HT1080 (cell line): ENCODE data around the gene PBX4. TPM values are rescaled to one million over a fixed set of nuclear protein-coding genes. Genes with fewer than 3 reads are reported as not detected.
"Not testable (repeated sequence)": the region's sequence is repeated elsewhere in the genome, so short reads cannot be mapped to it uniquely, and the experiment has no call there.

Experiments
- DNase-seq: peaks from one replicate; pipeline ENCODE4 v3.0.0-alpha.2; 2015; ENCODE audit warnings: low read depth
- total RNA-seq: library from RNA; depleted of rRNA; stranded (reverse); fragments of >200 nt; shearing (Covaris generic); gene quantifications from 2 replicates; pipeline ENCODE4 v1.2.3, GENCODE V29; 2014

Gene PBX4
- total RNA-seq, 1 experiment from 2014 or later = not detected

DNA sequence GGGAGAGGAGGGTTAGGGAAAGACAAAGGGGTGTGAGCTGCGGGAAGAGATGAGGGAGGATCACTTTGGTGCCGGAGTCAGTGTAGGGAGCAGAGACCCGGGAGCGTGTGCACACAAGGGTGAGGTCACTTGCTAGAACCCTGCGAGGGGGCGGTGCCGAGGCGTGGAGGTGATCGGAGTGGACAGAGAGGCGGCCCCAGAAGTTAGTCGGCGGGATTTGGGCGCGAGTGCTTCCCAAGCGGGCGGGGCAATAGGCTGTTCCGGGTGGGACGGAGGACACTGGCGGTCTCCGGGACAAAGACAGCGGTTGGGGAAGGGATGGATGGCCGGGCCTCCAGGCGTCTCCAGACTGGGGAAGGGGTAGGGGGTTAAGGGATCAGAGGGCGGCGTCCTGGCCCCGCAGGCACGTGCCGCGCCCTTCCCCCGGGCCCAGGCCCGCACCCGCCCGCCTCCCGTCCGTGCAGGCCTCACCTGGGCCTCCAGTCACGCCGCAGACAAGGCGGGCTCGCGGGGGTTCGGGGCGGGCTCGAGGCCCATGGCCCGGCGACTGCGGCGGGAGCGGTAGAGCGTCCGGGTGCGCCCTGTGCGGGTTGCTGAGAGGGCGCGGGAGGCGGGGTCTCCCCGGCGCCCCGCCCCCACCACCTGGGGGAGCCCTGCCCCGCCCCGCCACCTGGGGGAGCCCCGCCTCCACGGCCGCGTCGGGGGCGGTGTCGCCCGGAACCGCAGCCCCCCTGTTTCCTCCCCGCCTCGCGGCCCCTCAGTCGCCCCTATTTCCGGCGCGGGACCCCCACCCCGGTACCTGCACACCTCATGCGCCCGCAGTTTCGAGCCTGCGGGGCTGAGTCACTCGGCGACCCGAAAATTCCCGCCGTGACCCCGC is 9.4 kb upstream of the PBX4 start, which contains the start of gene LPAR2:
Gene LPAR2 (minus strand): TSS at position 600 of the 880 bp plus-strand sequence. CDS start 945 bp downstream, outside the sequence.
- DNase-seq = no peak

DNA sequence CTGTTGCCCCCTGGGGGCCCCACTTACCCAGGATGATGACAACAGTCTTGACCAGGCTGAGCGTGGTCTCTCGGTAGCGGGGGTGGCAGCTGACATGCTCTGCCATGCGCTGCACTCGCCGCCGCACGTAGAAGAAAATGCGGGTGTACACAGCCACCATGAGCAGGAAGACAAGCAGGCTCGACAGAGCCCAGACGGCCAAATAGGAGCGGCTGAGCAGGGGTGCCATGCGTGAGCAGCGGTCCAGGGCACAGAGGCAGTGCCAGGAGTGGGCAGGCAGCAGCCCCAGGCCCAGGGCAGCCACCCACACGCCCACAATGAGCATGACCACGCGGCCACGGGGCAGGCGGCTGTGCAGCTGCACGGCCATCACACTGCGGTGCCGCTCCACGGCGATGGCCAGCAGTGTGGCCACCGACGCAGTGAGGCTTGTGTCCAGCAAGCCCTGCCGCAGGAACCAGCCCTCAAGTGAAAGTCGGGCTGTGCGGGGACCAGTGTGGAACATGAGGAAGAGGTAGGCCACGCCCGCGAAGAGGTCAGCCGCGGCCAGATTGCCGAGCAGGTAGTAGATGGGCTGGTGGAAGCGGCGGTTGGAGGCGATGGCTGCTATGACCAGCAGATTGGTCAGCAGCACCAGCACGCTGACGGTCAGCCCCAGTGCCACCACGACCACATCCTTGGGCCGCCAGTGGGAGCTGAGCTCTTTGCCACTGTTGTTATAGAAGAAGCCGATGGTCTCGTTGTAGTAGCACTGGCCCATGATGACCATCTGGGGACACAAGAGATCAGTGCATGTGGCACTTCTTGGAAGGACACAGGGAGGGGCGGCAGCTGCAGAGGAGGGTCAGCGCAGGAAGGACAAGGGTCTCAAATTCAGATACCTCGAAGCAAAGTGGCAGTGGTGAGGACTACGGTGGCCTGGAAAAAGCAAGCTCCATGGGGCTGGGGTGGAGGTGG is 8.3 kb upstream of the PBX4 start:
- no peak for DNase-seq

DNA sequence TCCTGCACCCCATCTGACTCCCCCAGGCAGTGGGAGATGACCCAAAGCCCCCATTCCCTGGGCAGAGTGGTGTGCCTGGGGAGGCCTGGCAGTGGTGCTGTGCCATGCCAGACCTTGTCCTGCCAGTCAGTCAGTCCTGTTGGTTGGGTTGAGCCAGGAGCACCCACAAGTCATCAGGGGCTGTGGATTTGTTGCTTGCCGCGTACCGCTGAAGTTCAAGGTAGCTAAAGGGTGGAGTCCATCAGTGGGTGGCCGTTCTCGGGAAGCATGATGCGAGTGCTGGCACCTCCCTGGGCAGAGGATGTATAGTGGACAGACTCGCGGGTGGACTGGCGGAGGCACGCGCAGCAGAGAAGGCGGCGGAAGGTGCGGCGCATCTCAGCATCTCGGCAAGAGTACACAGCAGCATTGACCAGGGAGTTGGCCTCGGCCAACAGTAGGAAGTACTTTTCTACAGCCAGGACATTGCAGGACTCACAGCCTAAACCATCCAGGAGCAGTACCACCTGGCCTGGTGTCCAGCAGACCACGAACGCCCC is 5.6 kb upstream of the PBX4 start:
- DNase-seq = no peak

DNA sequence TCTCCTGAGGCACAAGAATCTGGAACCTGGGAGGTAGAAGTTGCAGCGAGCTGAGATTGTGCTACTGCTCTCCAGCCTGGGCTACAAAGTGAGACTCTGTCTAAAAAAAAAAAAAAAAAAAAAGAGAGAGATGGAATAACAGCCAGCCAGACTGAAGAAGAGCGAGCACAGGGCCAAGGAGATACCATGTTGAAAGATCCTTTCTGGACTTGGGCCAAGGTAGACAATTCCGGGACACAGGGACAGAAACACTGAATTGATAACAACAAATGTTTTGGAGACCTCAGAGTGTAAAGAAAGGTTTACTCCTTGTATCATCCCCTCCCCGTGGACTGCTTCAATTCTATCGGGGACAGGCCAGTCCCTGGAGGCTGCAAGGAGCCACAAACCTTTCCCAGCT is 4.9 kb upstream of the PBX4 start:
- no peak for DNase-seq

DNA sequence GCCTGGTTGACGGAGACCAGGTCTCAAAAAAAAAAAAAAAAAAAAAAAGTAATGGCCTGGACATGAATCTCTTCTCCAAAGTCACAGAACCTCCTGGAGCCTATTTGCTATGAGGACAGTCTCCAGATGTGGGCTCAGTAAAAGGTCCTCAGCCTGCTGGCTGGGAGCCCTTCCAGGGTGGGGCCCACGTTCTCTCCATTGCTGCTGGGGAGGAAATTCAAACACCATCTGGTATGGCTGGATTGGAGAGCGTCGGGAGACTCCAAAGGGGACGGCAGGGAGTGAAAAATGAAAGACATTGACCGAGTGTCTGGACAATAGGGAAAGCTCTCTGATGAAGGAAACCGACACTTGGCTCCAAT is 1.3 kb upstream of the PBX4 start:
- DNase-seq = no peak

DNA sequence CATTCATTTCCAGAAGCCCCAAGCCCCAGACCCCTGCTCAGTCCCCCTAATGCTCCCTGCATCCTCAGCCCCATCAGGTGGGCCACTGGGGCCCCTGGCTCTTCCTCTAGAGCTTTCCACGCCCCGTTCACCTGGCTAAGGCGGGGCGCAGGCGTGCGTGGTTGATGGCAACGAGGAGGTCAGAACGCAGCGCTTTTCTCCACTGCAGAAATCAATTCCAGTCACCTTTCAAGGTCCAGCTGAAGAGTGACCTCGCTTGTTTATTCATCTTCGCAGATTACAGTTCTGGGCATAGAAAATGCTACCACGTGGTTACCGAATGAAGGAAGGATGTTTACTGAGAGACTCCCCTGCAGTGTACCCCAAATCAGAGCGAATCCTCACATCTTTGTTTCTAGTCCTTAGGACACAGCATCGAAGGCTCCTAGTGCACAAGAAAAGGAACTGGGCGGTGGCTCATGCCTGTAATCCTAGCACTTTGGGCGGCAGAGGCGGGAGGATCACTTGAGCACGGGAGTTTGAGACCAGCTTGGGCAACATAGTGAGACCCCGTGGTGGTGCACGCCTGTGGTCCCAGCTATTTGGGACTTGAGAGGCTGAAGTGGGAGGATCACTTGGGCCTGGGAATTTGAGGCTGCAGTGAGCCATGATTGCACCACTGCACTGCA is 828 bp upstream of the PBX4 start:
- no peak for DNase-seq

DNA sequence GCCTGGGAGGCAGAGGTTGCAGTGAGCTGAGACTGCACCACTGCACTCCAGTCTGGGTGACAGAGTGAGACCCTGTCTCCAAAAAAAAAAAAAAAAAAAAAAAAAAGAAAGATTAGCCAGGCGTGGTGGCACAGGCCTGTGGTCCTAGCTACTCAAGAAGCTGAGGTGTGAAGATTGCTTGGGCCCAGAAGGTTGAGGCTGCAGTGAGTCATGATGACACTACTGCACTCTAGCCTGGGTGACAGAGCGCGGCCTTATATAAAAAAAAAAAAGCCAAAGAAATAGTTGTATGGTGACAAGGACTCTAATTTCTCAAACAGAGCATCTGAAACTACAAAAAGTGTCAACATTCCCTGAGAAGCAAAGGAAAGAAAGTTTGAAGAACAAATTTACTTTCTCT is 3.4 kb downstream of the PBX4 start:
- DNase-seq = peak; percentile 51

DNA sequence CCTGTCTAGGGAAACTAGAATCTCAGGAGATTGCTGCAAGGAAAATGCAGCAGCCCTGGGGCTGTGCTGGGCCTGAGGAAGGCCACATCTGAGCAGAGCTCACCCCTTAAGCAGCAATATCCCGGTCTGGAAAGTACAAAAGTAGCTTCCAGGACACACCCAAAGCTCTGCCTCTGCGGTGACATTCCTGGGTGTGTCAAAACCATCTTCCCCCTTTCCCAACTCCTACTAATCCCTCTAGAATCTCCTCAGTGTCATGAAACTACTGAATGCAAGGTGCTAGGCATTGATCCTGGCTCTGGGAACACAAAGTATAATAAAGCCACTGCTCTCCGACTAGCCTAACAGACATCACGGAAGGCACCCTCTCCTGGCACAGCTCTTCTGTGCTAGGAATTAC is 5.0 kb downstream of the PBX4 start:
- DNase-seq = no peak

DNA sequence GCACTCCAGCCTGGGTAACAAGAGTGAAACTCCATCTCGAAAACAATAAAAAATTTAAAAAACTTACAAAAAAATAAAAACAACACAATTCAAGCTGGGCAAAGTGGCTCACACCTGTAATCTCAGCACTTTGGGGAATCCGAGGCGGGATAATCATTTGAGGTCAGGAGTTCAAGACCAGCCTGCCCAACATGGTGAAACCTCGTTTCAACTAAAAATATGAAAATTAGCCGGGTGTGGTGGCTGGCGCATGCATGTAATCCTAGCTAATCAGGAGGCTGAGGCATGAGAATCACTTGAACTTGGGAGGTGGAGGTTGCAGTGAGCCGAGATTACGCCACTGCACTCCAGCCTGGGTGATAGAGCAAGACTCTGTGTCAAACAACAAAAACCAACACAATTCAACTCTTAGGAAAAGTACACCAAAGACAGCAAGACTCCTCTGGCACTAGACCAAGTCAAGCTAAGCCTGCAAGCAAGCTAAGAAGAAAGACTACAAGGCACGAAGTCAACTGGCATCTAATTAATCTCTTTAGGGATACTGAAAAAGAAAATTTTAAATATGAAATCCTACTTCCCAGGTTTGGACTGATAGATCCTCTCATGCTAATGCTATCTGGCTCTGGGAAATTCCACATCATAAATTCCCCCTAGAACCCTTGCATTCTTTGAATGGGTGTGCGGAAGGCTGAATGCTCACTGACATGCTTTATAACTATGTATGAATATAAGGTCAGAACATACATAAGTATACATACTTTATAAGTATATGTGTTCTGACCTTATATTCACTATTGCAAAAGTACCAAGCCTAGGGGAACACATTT is 7.9 kb downstream of the PBX4 start:
- no peak for DNase-seq

DNA sequence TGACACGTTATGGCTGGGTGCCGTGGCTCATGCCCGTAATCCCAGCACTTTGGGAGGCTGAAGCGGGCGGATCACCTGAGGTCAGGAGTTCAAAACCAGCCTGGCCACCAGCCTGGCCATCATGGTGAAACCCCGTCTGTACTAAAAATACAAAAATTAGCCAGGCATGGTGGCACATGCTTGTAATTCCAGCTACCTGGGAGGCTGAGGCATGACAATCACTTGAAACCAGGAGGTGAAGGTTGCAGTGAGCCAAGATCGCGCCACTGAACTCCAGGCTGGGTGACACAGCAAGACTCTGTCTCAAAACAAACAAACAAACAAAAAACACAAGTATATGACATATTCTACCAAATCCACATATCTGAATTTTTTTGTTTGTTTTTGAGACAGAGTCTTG is 11.8 kb downstream of the PBX4 start:
- not testable (repeated sequence) for DNase-seq

DNA sequence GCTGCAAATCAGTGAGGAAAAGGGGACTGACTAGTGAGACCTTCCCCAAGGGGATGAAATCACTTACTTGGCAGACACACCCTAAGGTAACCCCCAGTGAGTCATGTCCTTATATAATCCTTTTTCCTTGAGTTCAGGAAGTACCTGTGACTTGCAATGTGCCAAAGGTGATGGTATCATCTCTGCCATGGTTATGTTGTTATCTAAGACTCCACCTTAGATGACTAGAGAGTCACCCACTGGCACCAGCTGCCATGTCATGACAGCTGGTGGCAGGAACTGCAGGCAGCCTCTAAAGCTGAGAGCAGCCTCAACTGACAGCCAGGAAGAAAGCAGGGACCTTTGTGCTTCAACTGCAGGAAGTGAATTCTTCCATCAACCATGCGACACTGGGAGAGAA is 12.5 kb downstream of the PBX4 start:
- no peak for DNase-seq

DNA sequence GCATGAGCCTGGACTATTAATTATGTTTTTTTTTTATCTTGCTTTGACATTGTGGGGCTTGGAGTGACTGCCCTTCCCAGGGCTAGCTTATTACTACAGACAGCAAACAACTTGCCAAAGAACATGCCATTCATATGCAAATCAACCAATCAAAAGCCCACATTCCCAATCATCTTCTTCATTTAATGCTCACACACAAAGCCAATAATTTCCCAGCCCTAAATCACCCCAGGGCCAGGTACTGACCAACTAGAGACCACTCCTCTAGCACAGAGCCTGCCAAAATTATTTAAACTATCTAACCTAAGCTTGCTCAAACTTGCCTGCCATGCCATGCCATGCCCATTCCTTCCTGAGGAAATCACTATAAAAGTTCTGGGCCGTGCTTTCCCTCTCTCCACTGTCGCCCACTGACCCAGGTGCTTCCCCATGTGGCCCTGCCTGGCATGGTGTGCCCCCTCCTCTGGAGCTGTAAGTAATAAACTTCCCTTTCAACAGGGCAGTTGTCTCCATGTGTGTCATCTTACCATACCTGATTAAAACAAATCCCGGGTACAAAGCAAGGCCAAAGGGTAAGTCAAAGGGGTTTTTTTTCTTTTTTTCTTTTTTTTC is 15.7 kb downstream of the PBX4 start:
- no peak for DNase-seq

DNA sequence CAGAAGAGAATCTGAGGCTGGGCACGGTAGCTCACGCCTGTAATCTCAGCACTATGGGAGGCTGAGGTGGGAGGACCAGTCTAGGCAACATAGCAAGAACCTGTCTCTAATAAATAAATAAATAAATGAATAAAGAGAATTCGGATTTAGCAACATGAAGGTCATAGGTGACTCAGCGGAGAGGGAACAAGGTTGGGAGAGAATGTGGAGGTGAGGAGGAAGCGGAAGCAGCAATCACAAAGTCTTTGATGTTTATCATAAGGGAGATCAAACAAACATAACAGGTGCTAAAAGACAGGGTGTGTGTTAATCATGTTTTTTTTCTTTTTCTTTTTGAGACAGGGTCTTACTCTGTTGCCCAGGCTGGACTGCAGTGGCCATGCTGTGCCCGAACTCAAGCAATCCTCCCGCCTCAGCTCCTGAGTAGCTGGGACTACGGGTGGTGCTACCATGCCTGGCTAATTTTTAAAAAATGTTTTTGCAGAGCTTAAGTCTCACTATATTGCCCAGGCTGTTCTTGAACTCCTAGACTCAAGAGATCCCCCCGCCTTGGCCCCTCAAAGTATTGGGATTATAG is 16.3 kb downstream of the PBX4 start:
- no peak for DNase-seq

DNA sequence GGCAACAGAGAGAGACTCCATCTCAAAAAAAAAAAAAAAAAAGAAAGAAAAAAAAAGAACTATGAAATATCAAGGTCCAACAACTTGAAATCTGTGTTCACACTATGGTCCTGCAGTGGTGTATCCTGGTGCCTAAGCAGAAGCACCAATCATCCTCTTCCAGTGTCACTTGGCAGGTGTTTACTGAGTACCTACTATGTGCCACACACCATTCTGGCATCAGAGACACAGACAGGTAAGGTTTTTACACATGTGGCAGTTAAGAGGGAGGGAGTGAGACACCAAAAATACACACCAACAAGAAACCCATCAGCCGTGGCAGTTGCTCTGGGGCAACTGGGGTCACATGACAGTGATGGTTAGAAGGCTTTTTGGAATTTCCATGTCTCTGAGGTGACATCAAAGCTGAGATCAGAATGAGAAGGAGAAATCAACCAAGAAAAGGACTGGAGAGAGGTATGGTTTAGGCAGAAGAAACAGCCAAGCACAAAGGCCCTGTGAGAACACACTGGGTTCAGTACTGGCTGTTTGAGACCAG is 17.6 kb downstream of the PBX4 start:
- no peak for DNase-seq

DNA sequence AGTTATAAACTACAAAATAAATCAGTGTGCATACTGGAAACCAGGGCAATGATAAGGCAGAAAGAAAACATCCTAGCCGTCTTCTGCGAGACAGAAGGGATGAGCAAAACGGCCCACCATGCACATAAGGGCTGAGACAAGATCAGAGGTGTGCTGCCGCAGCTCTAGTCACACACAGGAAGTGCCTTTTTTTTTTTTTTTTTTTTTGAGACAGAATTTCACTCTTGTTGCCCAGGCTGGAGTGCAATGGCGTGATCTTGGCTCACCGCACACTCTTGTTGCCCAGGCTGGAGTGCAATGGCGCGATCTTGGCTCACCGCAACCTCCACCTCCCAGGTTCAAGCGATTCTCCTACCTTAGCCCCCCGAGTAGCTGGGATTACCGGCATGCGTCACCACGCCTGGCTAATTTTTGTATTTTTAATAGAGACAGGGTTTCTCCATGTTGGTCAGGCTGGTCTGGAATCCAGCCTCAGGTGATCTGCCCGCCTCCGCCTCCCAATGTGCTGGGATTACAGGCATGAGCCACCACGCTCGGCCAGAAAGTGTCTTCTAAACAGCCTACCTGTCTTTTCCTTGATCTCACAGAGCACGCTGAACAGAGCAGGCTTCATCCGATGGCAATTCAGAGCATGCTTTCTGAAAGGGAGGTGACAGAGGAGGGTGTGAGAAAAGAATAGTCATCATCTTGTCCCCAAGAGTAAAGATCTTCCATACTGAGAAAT is 19.6 kb downstream of the PBX4 start:
- DNase-seq = not testable (repeated sequence)

DNA sequence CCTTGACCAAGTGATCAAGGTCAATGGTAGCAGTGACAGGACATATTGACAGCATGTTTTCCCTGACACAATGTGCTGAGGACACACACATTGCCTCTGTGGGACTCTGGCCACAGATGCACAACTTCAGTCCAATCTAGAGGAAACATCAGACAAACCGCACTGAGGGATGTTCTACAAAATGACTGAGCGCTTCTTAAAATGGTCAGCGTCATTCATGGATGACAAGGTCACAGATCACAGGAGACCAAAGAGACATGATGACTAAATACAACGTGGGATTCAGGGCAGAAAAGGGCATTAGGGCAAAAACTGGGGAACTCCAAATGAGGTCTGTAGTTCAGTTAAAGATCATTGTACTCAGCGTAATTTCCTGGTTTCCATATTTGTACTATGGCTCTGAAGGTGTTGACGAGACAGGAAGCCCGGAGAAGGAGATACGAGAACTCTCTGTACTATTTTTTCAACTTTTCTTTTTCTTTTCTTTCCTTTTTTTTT is 20.6 kb downstream of the PBX4 start:
- DNase-seq = no peak

DNA sequence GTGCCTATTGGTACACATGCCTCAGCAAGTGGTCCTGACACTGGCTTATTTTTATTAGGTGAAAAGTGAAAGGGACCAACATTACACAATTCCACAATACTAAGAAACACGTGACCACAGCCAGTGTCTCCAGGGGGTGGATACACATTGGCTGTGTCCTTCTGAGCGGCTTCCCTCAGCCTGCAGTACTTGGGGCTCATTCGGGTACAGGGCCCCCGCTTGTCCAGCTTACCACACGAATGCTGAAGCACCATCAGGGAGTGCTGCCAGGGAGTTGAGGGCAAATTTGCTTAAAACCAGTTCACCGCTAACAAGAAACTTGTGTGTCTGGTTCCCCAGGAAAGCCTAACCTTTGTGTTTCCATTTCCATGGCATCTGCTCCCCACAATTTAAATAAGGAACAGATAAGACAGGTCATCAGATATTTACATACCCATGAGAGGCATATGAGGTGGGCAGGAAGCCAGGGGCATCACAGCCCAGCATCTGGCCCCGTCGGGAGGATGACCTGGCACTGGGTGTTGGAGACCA is 23.3 kb downstream of the PBX4 start:
- no peak for DNase-seq

DNA sequence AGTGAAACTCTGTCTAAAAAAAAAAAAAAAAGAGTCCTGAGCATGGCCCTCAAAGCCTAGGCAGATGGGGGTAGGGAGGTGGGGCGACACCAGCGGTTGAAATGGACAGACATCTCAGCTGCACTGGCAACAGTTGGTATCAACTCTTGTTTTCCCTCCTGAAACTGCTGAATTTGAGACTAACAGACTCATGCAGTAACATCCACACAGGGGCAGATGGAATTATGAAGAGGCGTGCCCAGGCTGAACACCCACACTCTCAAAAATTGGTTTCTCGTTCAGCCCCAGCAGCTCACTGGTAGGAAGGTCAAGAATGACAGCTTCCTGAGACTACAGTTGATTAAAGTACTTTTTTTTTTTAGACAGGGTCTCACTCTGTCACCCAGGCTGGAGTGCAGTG is 24.1 kb downstream of the PBX4 start:
- DNase-seq = no peak
